Chondrocyte (in vitro differentiated cells): Measurements from ENCODE around the gene H2AZ2. TPM values are rescaled to one million over a fixed set of nuclear protein-coding genes. Genes with fewer than 3 reads are reported as not detected.
"Not testable (repeated sequence)": the region's sequence is repeated elsewhere in the genome, so short reads cannot be mapped to it uniquely, and the experiment has no call there.

ENCODE experiments used
- DNase-seq: peaks from one replicate; pipeline ENCODE4 v3.0.0; 2021; ENCODE audit warnings: mixed read lengths, low spot score
- H3K27ac Mint-ChIP-seq: one replicate; pipeline ENCODE4 v1.8.0; 2021; ENCODE audit warnings: mild to moderate bottlenecking, moderate library complexity, mixed read lengths; ENCODE audit not compliant: unreplicated experiment
- H3K27me3 Mint-ChIP-seq: 2 replicates; pipeline ENCODE4 v1.8.0; 2021; ENCODE audit warnings: low read depth, mixed read lengths
- H3K36me3 Mint-ChIP-seq: 2 replicates; pipeline ENCODE4 v1.8.0; 2021; ENCODE audit warnings: low read depth, mixed read lengths
- H3K4me1 Mint-ChIP-seq: 2 replicates; pipeline ENCODE4 v1.8.0; 2021; ENCODE audit warnings: low read depth, mild to moderate bottlenecking, mixed read lengths
- H3K4me3 Mint-ChIP-seq: one replicate; pipeline ENCODE4 v1.8.0; 2021; ENCODE audit warnings: mild to moderate bottlenecking, moderate library complexity, mixed read lengths; ENCODE audit not compliant: unreplicated experiment
- H3K9me3 Mint-ChIP-seq: 2 replicates; pipeline ENCODE4 v1.8.0; 2021; ENCODE audit warnings: low read depth, mixed read lengths
- CTCF ChIP-seq: fragments of 200-600 bp; sonication (generic); IDR thresholded peaks from 2 replicates; pipeline ENCODE4 v1.5.0; 2021; ENCODE audit warnings: antibody characterized with exemption, mild to moderate bottlenecking, moderate library complexity
- total RNA-seq: library from RNA; stranded (reverse); gene quantifications from 3 replicates; pipeline ENCODE4 v1.2.1, GENCODE V29; 2021

H2AZ2 gene
- total RNA-seq, 1 donor from 2014 or later: 119 TPM

- no peak overlapping the region for H3K4me3 Mint-ChIP-seq
- H3K4me1 Mint-ChIP-seq: peaks cover 21% of the 10 kb centered on the region
- DNase-seq: no peak
- H3K9me3 Mint-ChIP-seq: no peaks in the 10 kb centered on the region
- H3K27ac Mint-ChIP-seq: no peak overlapping the region
- no peaks in the 10 kb centered on the region for H3K27me3 Mint-ChIP-seq
- no peaks in the 10 kb centered on the region for H3K36me3 Mint-ChIP-seq
- no peak for TF ChIP-seq CTCF
Measured at GRCh38 chr7:44789990-44790389, 57.9 kb downstream of the H2AZ2 start.

- peaks cover 11% of the 10 kb centered on the region for H3K4me1 Mint-ChIP-seq
- TF ChIP-seq CTCF: no peak
- DNase-seq: no peak
- H3K27me3 Mint-ChIP-seq: no peaks in the 10 kb centered on the region
- H3K27ac Mint-ChIP-seq: no peak overlapping the region
- H3K4me3 Mint-ChIP-seq: no peak overlapping the region
- H3K9me3 Mint-ChIP-seq: peaks cover 9% of the 10 kb centered on the region
- peaks cover 3% of the 10 kb centered on the region for H3K36me3 Mint-ChIP-seq
Measured at GRCh38 chr7:44787762-44788161, 60.1 kb downstream of the H2AZ2 start.

GRCh38 chr7:44787041-44787440 is 60.8 kb downstream of the H2AZ2 start:
- no peak for DNase-seq
- no peak overlapping the region for H3K27ac Mint-ChIP-seq
- H3K9me3 Mint-ChIP-seq: peaks cover 9% of the 10 kb centered on the region
- peaks cover 3% of the 10 kb centered on the region for H3K36me3 Mint-ChIP-seq
- H3K4me1 Mint-ChIP-seq: peaks cover 11% of the 10 kb centered on the region
- no peak overlapping the region for H3K4me3 Mint-ChIP-seq
- no peaks in the 10 kb centered on the region for H3K27me3 Mint-ChIP-seq
- no peak for TF ChIP-seq CTCF

GRCh38 chr7:44785218-44785617 is 62.7 kb downstream of the H2AZ2 start:
- not testable (repeated sequence) for H3K9me3 Mint-ChIP-seq, H3K27me3 Mint-ChIP-seq, H3K36me3 Mint-ChIP-seq, H3K4me1 Mint-ChIP-seq, DNase-seq, H3K4me3 Mint-ChIP-seq, H3K27ac Mint-ChIP-seq

- TF ChIP-seq CTCF: no peak
- Mint-ChIP-seq H3K36me3 (peaks cover 3% of the 10 kb centered on the region), H3K9me3 (peaks cover 9% of the 10 kb centered on the region), H3K4me3 (no peak overlapping the region), H3K27me3 (no peaks in the 10 kb centered on the region), H3K27ac (no peak overlapping the region), H3K4me1 (no peaks in the 10 kb centered on the region)
- no peak for DNase-seq
Measured at GRCh38 chr7:44784364-44784763, 63.5 kb downstream of the H2AZ2 start.

- H3K27ac Mint-ChIP-seq: no peak overlapping the region
- H3K27me3 Mint-ChIP-seq: no peaks in the 10 kb centered on the region
- H3K9me3 Mint-ChIP-seq: peaks cover 9% of the 10 kb centered on the region
- H3K36me3 Mint-ChIP-seq: peaks cover 3% of the 10 kb centered on the region
- no peak for TF ChIP-seq CTCF
- no peak overlapping the region for H3K4me3 Mint-ChIP-seq
- no peaks in the 10 kb centered on the region for H3K4me1 Mint-ChIP-seq
- no peak for DNase-seq
Measured at GRCh38 chr7:44783407-44783806, 64.5 kb downstream of the H2AZ2 start.
